GM23248 (cell line): ENCODE results near the gene DPYSL5. TPM values are rescaled to one million over a fixed set of nuclear protein-coding genes. Genes with fewer than 3 reads are reported as not detected.

Experiments used
- DNase-seq: peaks from one replicate; pipeline ENCODE4 v3.0.0-alpha.2; 2015
- H2AFZ ChIP-seq: fragments of 200-600 bp; sonication (generic); 2 replicates; pipeline ENCODE4 v1.6.1; 2016; ENCODE audit warnings: antibody characterized with exemption
- H3F3A ChIP-seq: fragments of 200-600 bp; sonication (generic); 2 replicates; pipeline ENCODE4 v1.6.1; 2016; ENCODE audit warnings: mild to moderate bottlenecking, antibody characterized with exemption, mixed run types; ENCODE audit not compliant: insufficient read depth
- H3K27ac ChIP-seq: fragments of 200-600 bp; sonication (generic); 2 replicates; pipeline ENCODE4 v1.5.1; 2016; ENCODE audit warnings: mild to moderate bottlenecking
- H3K27me3 ChIP-seq: fragments of 200-600 bp; sonication (generic); replicated peaks from 2 replicates; pipeline ENCODE4 v1.6.1; 2016; ENCODE audit warnings: mild to moderate bottlenecking; ENCODE audit not compliant: insufficient read depth
- H3K36me3 ChIP-seq: fragments of 200-600 bp; sonication (generic); 2 replicates; pipeline ENCODE4 v1.6.1; 2016; ENCODE audit warnings: low read depth, mild to moderate bottlenecking
- H3K4me1 ChIP-seq: fragments of 200-600 bp; sonication (generic); 2 replicates; pipeline ENCODE4 v1.6.1; 2016; ENCODE audit warnings: mild to moderate bottlenecking; ENCODE audit not compliant: insufficient read depth
- H3K4me2 ChIP-seq: fragments of 200-600 bp; sonication (generic); one replicate; pipeline ENCODE4 v1.6.1; 2016; ENCODE audit warnings: mild to moderate bottlenecking; ENCODE audit not compliant: unreplicated experiment
- H3K4me3 ChIP-seq: fragments of 200-600 bp; sonication (generic); 2 replicates; pipeline ENCODE4 v1.5.1; 2016; ENCODE audit warnings: mild to moderate bottlenecking
- H3K79me2 ChIP-seq: fragments of 200-600 bp; sonication (generic); 2 replicates; pipeline ENCODE4 v1.6.1; 2016; ENCODE audit warnings: mild to moderate bottlenecking; ENCODE audit not compliant: insufficient read depth
- H3K9ac ChIP-seq: fragments of 200-600 bp; sonication (generic); 2 replicates; pipeline ENCODE4 v1.6.1; 2016; ENCODE audit warnings: mild to moderate bottlenecking
- H3K9me2 ChIP-seq: fragments of 200-600 bp; sonication (generic); 2 replicates; pipeline ENCODE4 v1.6.1; 2016; ENCODE audit warnings: mixed run types, mild to moderate bottlenecking, moderate library complexity; ENCODE audit not compliant: insufficient read depth
- H3K9me3 ChIP-seq: fragments of 200-600 bp; sonication (generic); one replicate; pipeline ENCODE4 v1.6.1; 2017; ENCODE audit warnings: low read depth
- H4K20me1 ChIP-seq: fragments of 200-600 bp; sonication (generic); 2 replicates; pipeline ENCODE4 v1.6.0; 2016; ENCODE audit not compliant: insufficient read depth
- EZH2 ChIP-seq: fragments of 200-600 bp; sonication (generic); IDR thresholded peaks from 2 replicates; pipeline ENCODE4 v1.6.1; 2018; ENCODE audit warnings: antibody characterized with exemption, mild to moderate bottlenecking; ENCODE audit not compliant: insufficient read depth, poor library complexity, severe bottlenecking
- EZH2phosphoT487 ChIP-seq: fragments of 200-600 bp; sonication (generic); IDR thresholded peaks from 2 replicates; pipeline ENCODE4 v1.6.1; 2018; ENCODE audit warnings: antibody characterized with exemption, moderate library complexity, mild to moderate bottlenecking, low read depth; ENCODE audit not compliant: insufficient read depth
- WGBS, 2 experiments: methylation state at CpG; one replicate each; pipeline ENCODE4 v1.1.6; 2015 to 2017; ENCODE audit warnings: low lambda C conversion rate in 2 of 2, low coverage in 1 of 2; ENCODE audit errors: missing lambda C conversion rate in 2 of 2; 5-methylcytosine and 5-hydroxymethylcytosine counted together
- in situ Hi-C: fragments of 300-500 bp; cut with MboI; formaldehyde crosslinking; loops from 2 replicates; pipeline ENCODE4 v1.15.0; 2020
- polyA plus RNA-seq: library from polyadenylated mRNA; unstranded; fragments of >200 nt; fragmentation: Nextera tagmentation; extraction: Ambion mirVana; gene quantifications from 2 replicates; pipeline ENCODE4 v1.2.1, GENCODE V29; 2016
- total RNA-seq: library from RNA; depleted of rRNA; stranded (reverse); fragments of >200 nt; shearing (Covaris generic); gene quantifications from 2 replicates; pipeline ENCODE4 v1.2.3, GENCODE V29; 2014

Gene DPYSL5
- total and polyA plus RNA-seq, 2 experiments from 2014 or later: not detected

- peaks cover 46% of the 10 kb centered on the region; the same call in 1 of the 2 replicates for H3K27me3 ChIP-seq
- H3K9me3 ChIP-seq: no peaks in the 10 kb centered on the region
- H3K36me3 ChIP-seq: no peaks in the 10 kb centered on the region
- no peak overlapping the region for H3K4me3 ChIP-seq
- no peak overlapping the region for H3K27ac ChIP-seq
- H2AFZ ChIP-seq: no peak overlapping the region
- H3K79me2 ChIP-seq: no peaks in the 10 kb centered on the region
- no peak overlapping the region for H3K9ac ChIP-seq
- 52% methylated on average over 3 of the region's 3 CpGs for WGBS, 2 experiments
- H4K20me1 ChIP-seq: no peaks in the 10 kb centered on the region
- no peak for DNase-seq
- H3K9me2 ChIP-seq: no peaks in the 10 kb centered on the region
- no peaks in the 10 kb centered on the region for H3F3A ChIP-seq
- in situ Hi-C loops: no loop called here
- H3K4me2 ChIP-seq: no peak overlapping the region
- H3K4me1 ChIP-seq: no peaks in the 10 kb centered on the region
- TF ChIP-seq EZH2phosphoT487 (no peak), EZH2 (no peak)
Observed at GRCh38 chr2:26934985-26935384, 87.1 kb downstream of the DPYSL5 start.

- Histone ChIP-seq H3K36me3 (no peaks in the 10 kb centered on the region), H3K9me2 (no peaks in the 10 kb centered on the region), H3K9ac (no peak overlapping the region), H3K4me2 (no peak overlapping the region), H3K4me1 (no peaks in the 10 kb centered on the region), H3K27ac (no peak overlapping the region), H3K79me2 (no peaks in the 10 kb centered on the region), H3K27me3 (peaks cover 48% of the 10 kb centered on the region; the same call in 1 of the 2 replicates), H3K4me3 (no peak overlapping the region), H3K9me3 (no peaks in the 10 kb centered on the region), H4K20me1 (no peaks in the 10 kb centered on the region), H2AFZ (no peak overlapping the region), H3F3A (no peaks in the 10 kb centered on the region)
- 56 to 64% methylated on average over 5 of the region's 5 CpGs for WGBS, 2 experiments
- TF ChIP-seq EZH2phosphoT487 (no peak), EZH2 (no peak)
- in situ Hi-C loops: no loop called here
- no peak for DNase-seq
Observed at GRCh38 chr2:26936855-26937254, 88.9 kb downstream of the DPYSL5 start.

GRCh38 chr2:26938399-26939118 is 90.6 kb downstream of the DPYSL5 start:
- Histone ChIP-seq H3K79me2 (no peaks in the 10 kb centered on the region), H3K36me3 (no peaks in the 10 kb centered on the region), H3K9me2 (no peaks in the 10 kb centered on the region), H3K9me3 (no peaks in the 10 kb centered on the region), H2AFZ (no peak overlapping the region), H3K9ac (no peak overlapping the region), H3K4me3 (no peak overlapping the region), H3F3A (no peaks in the 10 kb centered on the region), H3K27me3 (peaks cover 39% of the 10 kb centered on the region; the same call in 1 of the 2 replicates), H3K27ac (no peak overlapping the region), H4K20me1 (no peaks in the 10 kb centered on the region), H3K4me2 (no peak overlapping the region), H3K4me1 (no peaks in the 10 kb centered on the region)
- DNase-seq: no peak
- in situ Hi-C loops: no loop called here
- 47 to 51% methylated on average over 10 of the region's 10 CpGs for WGBS, 2 experiments
- no peak for TF ChIP-seq EZH2
- TF ChIP-seq EZH2phosphoT487: no peak

- in situ Hi-C loops: no loop called here
Observed at GRCh38 chr2:26940001-26940400, 92.1 kb downstream of the DPYSL5 start.

More at GRCh38 chr2:26940001-26940400, 92.1 kb downstream of the DPYSL5 start:
- H3K36me3 ChIP-seq: no peaks in the 10 kb centered on the region
- no peak overlapping the region for H3K4me2 ChIP-seq
- H3K27me3 ChIP-seq: peaks cover 33% of the 10 kb centered on the region; the same call in 1 of the 2 replicates
- WGBS, 2 experiments: 56 to 60% methylated on average over 9 of the region's 9 CpGs
- H4K20me1 ChIP-seq: no peaks in the 10 kb centered on the region
- H3K9me2 ChIP-seq: no peaks in the 10 kb centered on the region
- H3K4me1 ChIP-seq: no peaks in the 10 kb centered on the region
- H2AFZ ChIP-seq: no peak overlapping the region
- TF ChIP-seq EZH2 (no peak), EZH2phosphoT487 (no peak)
- no peak for DNase-seq
- no peak overlapping the region for H3K9ac ChIP-seq
- no peaks in the 10 kb centered on the region for H3F3A ChIP-seq
- H3K79me2 ChIP-seq: no peaks in the 10 kb centered on the region
- H3K27ac ChIP-seq: no peak overlapping the region
- H3K9me3 ChIP-seq: no peaks in the 10 kb centered on the region
- H3K4me3 ChIP-seq: no peak overlapping the region
